Epithelial cell of proximal tubule (primary cell): Measurements from ENCODE around the gene ALPG. TPM values are rescaled to one million over a fixed set of nuclear protein-coding genes. Genes with fewer than 3 reads are reported as not detected.
"Not testable (repeated sequence)": the region's sequence is repeated elsewhere in the genome, so short reads cannot be mapped to it uniquely, and the experiment has no call there.

ENCODE experiments used
- DNase-seq: peaks from one replicate; pipeline ENCODE4 v3.0.0-alpha.2; 2011; ENCODE audit warnings: low read depth
- H3K4me3 ChIP-seq: 2 replicates; pipeline ENCODE4 v1.5.1; 2011; ENCODE audit warnings: low read depth, mild to moderate bottlenecking, low read length
- total RNA-seq: library from RNA; depleted of rRNA; stranded (reverse); fragments of >200 nt; gene quantifications from 2 replicates; pipeline ENCODE4 v1.2.3, GENCODE V29; 2015
- TF ChIP-seq, protein P1 (sequence below): conservative IDR thresholded peaks from 2 replicates; pipeline ENCODE4 v1.5.1; 2012; ENCODE audit warnings: low read depth, mild to moderate bottlenecking, low read length

Gene ALPG
- total RNA-seq, 1 donor from 2014 or later: not detected

DNA sequence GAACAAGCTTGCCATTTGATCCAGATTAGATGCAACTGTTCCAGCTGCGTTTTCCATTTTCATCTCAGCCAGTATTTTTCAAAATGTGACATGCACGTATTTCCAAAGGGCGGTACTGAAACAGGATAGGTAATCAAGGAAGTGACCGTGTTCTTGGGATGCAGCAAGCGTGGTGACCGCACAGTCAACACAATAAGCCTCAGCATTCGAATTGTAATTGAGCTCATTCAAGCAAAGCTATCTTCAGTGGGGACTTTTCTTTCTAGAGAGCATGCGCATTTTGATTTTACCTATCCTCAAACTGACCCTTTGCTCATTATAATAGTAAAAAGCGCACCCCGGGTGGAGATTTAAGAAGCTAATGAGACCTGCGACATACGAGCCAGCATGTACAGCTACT lies 31.5 kb upstream of the ALPG start:
- TF ChIP-seq, protein P1, sequence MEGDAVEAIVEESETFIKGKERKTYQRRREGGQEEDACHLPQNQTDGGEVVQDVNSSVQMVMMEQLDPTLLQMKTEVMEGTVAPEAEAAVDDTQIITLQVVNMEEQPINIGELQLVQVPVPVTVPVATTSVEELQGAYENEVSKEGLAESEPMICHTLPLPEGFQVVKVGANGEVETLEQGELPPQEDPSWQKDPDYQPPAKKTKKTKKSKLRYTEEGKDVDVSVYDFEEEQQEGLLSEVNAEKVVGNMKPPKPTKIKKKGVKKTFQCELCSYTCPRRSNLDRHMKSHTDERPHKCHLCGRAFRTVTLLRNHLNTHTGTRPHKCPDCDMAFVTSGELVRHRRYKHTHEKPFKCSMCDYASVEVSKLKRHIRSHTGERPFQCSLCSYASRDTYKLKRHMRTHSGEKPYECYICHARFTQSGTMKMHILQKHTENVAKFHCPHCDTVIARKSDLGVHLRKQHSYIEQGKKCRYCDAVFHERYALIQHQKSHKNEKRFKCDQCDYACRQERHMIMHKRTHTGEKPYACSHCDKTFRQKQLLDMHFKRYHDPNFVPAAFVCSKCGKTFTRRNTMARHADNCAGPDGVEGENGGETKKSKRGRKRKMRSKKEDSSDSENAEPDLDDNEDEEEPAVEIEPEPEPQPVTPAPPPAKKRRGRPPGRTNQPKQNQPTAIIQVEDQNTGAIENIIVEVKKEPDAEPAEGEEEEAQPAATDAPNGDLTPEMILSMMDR: no peak
- no peak for DNase-seq
- H3K4me3 ChIP-seq: no peak overlapping the region

DNA sequence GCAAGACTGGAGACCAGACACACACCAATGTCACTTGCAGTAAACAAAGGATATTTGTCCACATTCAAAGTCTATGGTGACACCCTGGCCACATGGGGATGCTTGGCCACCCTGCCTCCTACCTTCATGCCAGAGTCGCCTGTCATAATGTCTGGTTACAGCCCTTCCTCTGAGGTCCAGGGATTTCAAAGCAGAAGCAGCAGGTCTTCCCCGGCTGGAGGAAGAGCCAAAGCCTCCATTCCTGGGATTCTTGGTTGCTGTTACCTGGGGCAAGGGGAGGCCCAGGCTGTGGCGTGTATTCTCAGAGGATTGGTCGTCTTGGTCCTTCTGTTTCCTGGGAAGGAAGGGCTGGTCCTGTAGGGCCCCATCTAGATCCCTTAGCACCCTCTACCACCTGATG lies 30.4 kb upstream of the ALPG start:
- H3K4me3 ChIP-seq: no peak overlapping the region
- DNase-seq: no peak
- TF ChIP-seq, protein P1: no peak

DNA sequence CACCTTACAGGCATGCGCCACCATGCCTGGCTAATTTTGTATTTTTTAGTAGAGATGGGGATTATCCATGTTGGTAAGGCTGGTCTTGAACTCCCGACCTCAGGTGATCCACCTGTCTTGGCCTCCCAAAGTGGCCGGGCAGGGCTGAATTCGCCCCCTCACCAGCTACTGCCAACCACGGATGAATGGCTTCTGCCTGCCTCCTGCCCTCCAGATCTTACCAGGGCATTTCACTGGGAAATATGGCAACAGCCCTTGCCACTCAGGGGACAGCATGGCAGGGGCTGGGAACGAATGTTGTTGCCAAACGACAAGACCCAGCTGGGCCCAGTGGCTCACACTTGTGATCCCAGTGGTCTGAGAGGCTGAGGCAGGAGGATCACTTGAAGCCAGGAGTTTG lies 29.9 kb upstream of the ALPG start:
- H3K4me3 ChIP-seq: no peak overlapping the region
- no peak for DNase-seq
- TF ChIP-seq, protein P1: no peak

DNA sequence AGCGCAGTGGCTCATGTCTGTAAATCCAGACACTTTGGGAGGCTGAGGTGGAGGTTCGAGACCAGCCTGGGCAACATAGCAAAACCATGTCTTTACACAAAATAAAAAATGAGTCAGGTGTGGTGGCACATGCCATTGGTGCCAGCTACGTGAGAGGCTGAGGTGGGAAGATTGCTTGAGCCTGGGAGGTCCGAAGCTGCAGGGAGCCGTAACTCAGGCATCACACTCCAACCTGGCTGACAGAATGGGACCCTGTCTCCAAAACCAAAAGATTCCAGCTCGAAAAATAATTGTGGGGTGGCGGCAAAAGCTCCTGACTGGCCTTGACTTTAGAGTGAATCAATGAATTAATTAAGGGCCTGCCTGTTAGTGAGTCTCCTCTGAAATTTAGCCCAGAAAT lies 29.3 kb upstream of the ALPG start:
- H3K4me3 ChIP-seq: no peak overlapping the region
- TF ChIP-seq, protein P1: no peak
- no peak for DNase-seq

DNA sequence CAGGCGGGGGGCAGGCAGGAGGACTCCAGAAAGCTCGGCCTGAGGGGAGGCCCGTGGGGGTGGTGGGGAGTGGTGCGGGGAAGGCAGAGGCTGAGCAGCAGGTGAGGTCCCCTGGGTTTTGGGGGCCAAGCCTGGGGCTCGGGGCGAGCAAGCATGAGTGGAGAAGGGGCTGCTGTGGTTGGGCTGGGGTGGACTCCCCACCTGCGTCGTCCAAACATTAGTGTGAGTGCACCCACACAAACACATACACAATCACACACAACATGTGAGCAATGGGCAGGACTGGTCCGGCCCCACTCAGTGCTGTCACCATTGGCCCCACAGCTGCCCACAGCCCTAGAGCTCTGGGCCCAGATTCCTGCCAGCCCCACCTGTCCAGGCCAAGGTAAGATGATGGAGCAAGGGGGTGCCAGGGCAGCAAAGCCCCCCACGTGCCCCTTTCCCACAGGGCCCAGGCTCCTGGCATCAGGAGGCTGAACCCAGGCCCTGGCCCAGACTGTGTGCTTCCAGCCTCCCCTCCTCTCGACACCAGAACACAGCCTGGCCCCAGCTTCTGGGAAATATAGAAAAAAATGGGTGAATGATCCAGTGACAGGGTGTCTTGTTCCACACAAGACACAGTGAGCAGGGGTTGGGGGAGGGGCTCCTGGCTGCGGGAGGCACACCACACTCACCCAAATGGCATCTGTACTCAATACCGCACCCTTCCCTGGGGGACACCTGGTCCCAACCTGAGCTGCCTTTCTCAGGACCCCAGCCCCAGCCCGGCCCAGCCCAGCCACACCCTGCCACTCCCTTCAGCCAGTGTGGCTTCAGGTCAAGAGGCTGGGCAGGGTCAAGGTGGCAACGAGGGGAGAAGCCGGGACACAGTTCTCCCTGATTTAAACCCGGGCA lies 28.6 kb upstream of the ALPG start:
- TF ChIP-seq, protein P1: no peak
- H3K4me3 ChIP-seq: no peak overlapping the region
- DNase-seq: no peak

DNA sequence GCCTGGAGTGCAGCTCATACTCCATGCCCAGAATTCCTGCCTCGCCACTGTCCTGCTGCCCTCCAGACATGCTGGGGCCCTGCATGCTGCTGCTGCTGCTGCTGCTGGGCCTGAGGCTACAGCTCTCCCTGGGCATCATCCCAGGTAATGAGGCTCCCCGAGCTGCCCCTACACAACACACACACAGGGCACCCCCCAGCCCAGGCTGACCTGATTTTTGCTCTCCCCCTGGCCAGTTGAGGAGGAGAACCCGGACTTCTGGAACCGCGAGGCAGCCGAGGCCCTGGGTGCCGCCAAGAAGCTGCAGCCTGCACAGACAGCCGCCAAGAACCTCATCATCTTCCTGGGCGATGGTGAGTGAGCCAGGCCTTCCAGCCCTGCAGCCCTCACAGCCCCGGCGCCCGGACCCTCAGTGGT lies 27.9 kb upstream of the ALPG start, which contains the start of gene ALPP:
Gene ALPP, plus strand, starts transcription at position 17 of the 417 bp plus-strand sequence. Its CDS starts 52 bp downstream, at position 69.
- not testable (repeated sequence) for DNase-seq, H3K4me3 ChIP-seq

DNA sequence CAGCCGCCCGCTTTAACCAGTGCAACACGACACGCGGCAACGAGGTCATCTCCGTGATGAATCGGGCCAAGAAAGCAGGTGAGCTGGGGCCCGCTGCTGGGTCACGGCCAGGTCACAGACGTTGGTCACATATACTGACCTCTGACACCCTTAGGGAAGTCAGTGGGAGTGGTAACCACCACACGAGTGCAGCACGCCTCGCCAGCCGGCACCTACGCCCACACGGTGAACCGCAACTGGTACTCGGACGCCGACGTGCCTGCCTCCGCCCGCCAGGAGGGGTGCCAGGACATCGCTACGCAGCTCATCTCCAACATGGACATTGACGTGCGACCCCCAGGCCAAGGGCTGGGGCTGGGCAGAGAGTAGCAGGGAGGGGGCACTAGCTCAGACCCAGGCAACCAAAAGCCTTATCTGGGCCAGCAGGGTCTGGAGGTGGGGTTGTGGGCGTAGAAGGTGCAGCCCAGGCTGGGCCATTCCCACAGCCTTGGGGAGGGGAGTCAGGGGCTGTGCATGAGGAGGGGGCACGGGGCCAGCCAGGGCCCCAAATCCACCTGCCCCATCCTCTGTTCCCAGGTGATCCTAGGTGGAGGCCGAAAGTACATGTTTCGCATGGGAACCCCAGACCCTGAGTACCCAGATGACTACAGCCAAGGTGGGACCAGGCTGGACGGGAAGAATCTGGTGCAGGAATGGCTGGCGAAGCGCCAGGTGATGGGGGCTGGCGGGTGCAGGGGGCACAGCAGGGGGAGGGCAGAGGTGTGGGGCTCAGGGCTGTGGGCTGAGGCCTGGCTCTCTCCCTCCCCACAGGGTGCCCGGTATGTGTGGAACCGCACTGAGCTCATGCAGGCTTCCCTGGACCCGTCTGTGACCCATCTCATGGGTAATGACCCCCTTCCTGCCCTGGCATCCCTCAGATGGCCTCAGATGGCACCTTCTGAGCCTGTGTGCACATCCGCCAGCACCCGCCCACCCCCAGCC lies 26.7 kb upstream of the ALPG start:
- H3K4me3 ChIP-seq, DNase-seq: not testable (repeated sequence)

DNA sequence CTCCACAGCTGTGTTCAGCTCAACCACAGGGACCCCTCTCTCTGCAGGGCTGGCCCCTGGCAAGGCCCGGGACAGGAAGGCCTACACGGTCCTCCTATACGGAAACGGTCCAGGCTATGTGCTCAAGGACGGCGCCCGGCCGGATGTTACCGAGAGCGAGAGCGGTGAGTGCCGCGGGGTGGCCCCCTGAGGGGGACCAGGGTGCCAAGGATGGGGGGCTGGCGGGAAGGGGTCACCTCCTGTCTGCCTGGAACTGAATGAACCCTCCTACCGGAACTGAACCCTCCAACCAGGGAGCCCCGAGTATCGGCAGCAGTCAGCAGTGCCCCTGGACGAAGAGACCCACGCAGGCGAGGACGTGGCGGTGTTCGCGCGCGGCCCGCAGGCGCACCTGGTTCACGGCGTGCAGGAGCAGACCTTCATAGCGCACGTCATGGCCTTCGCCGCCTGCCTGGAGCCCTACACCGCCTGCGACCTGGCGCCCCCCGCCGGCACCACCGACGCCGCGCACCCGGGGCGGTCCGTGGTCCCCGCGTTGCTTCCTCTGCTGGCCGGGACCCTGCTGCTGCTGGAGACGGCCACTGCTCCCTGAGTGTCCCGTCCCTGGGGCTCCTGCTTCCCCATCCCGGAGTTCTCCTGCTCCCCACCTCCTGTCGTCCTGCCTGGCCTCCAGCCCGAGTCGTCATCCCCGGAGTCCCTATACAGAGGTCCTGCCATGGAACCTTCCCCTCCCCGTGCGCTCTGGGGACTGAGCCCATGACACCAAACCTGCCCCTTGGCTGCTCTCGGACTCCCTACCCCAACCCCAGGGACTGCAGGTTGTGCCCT lies 25.2 kb upstream of the ALPG start:
- not testable (repeated sequence) for H3K4me3 ChIP-seq, DNase-seq
